Stomach smooth muscle (tissue), 2 donors: ENCODE measurements around the gene STX16.

Experiments
- H3K27ac ChIP-seq: one replicate; pipeline ENCODE4 v1.7.0; 2013; ENCODE audit warnings: mild to moderate bottlenecking, low read length, inconsistent platforms
- H3K27me3 ChIP-seq, 2 donors: one replicate each; pipeline ENCODE4 v1.7.0; 2013; ENCODE audit warnings: low read length in 2 of 2; ENCODE audit not compliant: insufficient read depth in 2 of 2, control insufficient read depth in 1 of 2
- H3K36me3 ChIP-seq, 2 donors: one replicate each; pipeline ENCODE4 v1.7.0; 2013; ENCODE audit warnings: low read length in 2 of 2; ENCODE audit not compliant: control insufficient read depth in 2 of 2, insufficient read depth in 2 of 2
- H3K4me1 ChIP-seq: one replicate; pipeline ENCODE4 v1.7.0; 2013; ENCODE audit warnings: low read length; ENCODE audit not compliant: control insufficient read depth, insufficient read depth
- H3K4me3 ChIP-seq, 2 donors: one replicate each; pipeline ENCODE4 v1.7.0; 2013; ENCODE audit warnings: low read length in 2 of 2
- H3K9ac ChIP-seq, 2 donors: one replicate each; pipeline ENCODE4 v1.7.0; 2013; ENCODE audit warnings: low read length in 2 of 2, mild to moderate bottlenecking in 1 of 2
- H3K9me3 ChIP-seq, 2 donors: one replicate each; pipeline ENCODE4 v1.7.0; 2013; ENCODE audit warnings: low read length in 2 of 2; ENCODE audit not compliant: control insufficient read depth in 2 of 2
- donor health status: healthy.
- donor health status: Pancreatic carcinoma.

STX16 gene

GRCh38 chr20:58668901-58669286 is 17.8 kb downstream of the STX16 start:
- Histone ChIP-seq H3K36me3 (peaks cover 41 to 45% of the 10 kb centered on the region in 2 donors), H3K9me3 (no peaks in the 10 kb centered on the region), H3K27ac (no peak overlapping the region), H3K4me1 (peaks cover 2% of the 10 kb centered on the region), H3K27me3 (no peaks in the 10 kb centered on the region), H3K9ac (no peak overlapping the region), H3K4me3 (no peak overlapping the region)

GRCh38 chr20:58669287-58670006 is 18.4 kb downstream of the STX16 start:
- peaks cover 2% of the 10 kb centered on the region for H3K4me1 ChIP-seq
- no peak overlapping the region for H3K9ac ChIP-seq
- H3K4me3 ChIP-seq: no peak overlapping the region
- H3K36me3 ChIP-seq: peaks cover 44% of the 10 kb centered on the region in 2 donors
- H3K9me3 ChIP-seq: no peaks in the 10 kb centered on the region
- no peaks in the 10 kb centered on the region for H3K27me3 ChIP-seq
- H3K27ac ChIP-seq: no peak overlapping the region

GRCh38 chr20:58670102-58670501 is 19.0 kb downstream of the STX16 start:
- peaks cover 2% of the 10 kb centered on the region for H3K4me1 ChIP-seq
- no peaks in the 10 kb centered on the region for H3K27me3 ChIP-seq
- no peak overlapping the region for H3K4me3 ChIP-seq
- H3K9ac ChIP-seq: no peak overlapping the region
- H3K27ac ChIP-seq: no peak overlapping the region
- H3K9me3 ChIP-seq: no peaks in the 10 kb centered on the region
- H3K36me3 ChIP-seq: peaks cover 47 to 49% of the 10 kb centered on the region in 2 donors

- Histone ChIP-seq H3K4me3 (no peak overlapping the region), H3K27ac (no peak overlapping the region), H3K9ac (no peak overlapping the region), H3K36me3 (peaks cover 53 to 55% of the 10 kb centered on the region in 2 donors), H3K4me1 (peaks cover under 1% of the 10 kb centered on the region), H3K9me3 (no peaks in the 10 kb centered on the region), H3K27me3 (no peaks in the 10 kb centered on the region)
Measured at GRCh38 chr20:58670659-58671058, 19.6 kb downstream of the STX16 start.

- peaks cover 49 to 53% of the 10 kb centered on the region in 2 donors for H3K36me3 ChIP-seq
- no peaks in the 10 kb centered on the region for H3K27me3 ChIP-seq
Measured at GRCh38 chr20:58673119-58673518, 22.0 kb downstream of the STX16 start.

GRCh38 chr20:58675146-58675584 is 24.1 kb downstream of the STX16 start:
- Histone ChIP-seq H3K36me3 (peaks cover 45 to 51% of the 10 kb centered on the region in 2 donors), H3K9me3 (no peaks in the 10 kb centered on the region), H3K27me3 (no peaks in the 10 kb centered on the region), H3K27ac (no peak overlapping the region), H3K9ac (no peak overlapping the region), H3K4me1 (no peaks in the 10 kb centered on the region), H3K4me3 (no peak overlapping the region)

More at GRCh38 chr20:58673119-58673518, 22.0 kb downstream of the STX16 start:
- no peaks in the 10 kb centered on the region for H3K4me1 ChIP-seq
- no peak overlapping the region for H3K4me3 ChIP-seq
- no peaks in the 10 kb centered on the region for H3K9me3 ChIP-seq
- H3K9ac ChIP-seq: no peak overlapping the region
- H3K27ac ChIP-seq: no peak overlapping the region

GRCh38 chr20:58675641-58676040 is 24.6 kb downstream of the STX16 start:
- Histone ChIP-seq H3K27me3 (no peaks in the 10 kb centered on the region), H3K4me3 (no peak overlapping the region), H3K36me3 (peaks cover 45 to 51% of the 10 kb centered on the region in 2 donors), H3K27ac (no peak overlapping the region), H3K9ac (no peak overlapping the region), H3K4me1 (no peaks in the 10 kb centered on the region), H3K9me3 (no peaks in the 10 kb centered on the region)

GRCh38 chr20:58676161-58676560 is 25.1 kb downstream of the STX16 start:
- Histone ChIP-seq H3K27ac (no peak overlapping the region), H3K4me1 (no peaks in the 10 kb centered on the region), H3K36me3 (peaks cover 43 to 46% of the 10 kb centered on the region in 2 donors), H3K9ac (no peak overlapping the region), H3K27me3 (no peaks in the 10 kb centered on the region), H3K4me3 (no peak overlapping the region), H3K9me3 (no peaks in the 10 kb centered on the region)

GRCh38 chr20:58677079-58677604 is 26.1 kb downstream of the STX16 start:
- no peak overlapping the region for H3K4me3 ChIP-seq
- H3K27ac ChIP-seq: no peak overlapping the region
- H3K27me3 ChIP-seq: no peaks in the 10 kb centered on the region
- no peaks in the 10 kb centered on the region for H3K4me1 ChIP-seq
- H3K9ac ChIP-seq: no peak overlapping the region
- no peaks in the 10 kb centered on the region for H3K9me3 ChIP-seq
- H3K36me3 ChIP-seq: peaks cover 43 to 47% of the 10 kb centered on the region in 2 donors

- no peak overlapping the region for H3K27ac ChIP-seq
- no peaks in the 10 kb centered on the region for H3K9me3 ChIP-seq
- peaks cover 41 to 44% of the 10 kb centered on the region in 2 donors for H3K36me3 ChIP-seq
- no peak overlapping the region for H3K9ac ChIP-seq
- no peak overlapping the region for H3K4me3 ChIP-seq
- no peaks in the 10 kb centered on the region for H3K27me3 ChIP-seq
- H3K4me1 ChIP-seq: no peaks in the 10 kb centered on the region
Measured at GRCh38 chr20:58677808-58678207, 26.7 kb downstream of the STX16 start.

- H3K4me3 ChIP-seq: no peak overlapping the region
- H3K27me3 ChIP-seq: no peaks in the 10 kb centered on the region
- no peak overlapping the region for H3K27ac ChIP-seq
- no peaks in the 10 kb centered on the region for H3K4me1 ChIP-seq
- H3K36me3 ChIP-seq: peaks cover 31 to 38% of the 10 kb centered on the region in 2 donors
- H3K9ac ChIP-seq: no peak overlapping the region
- H3K9me3 ChIP-seq: no peaks in the 10 kb centered on the region
Measured at GRCh38 chr20:58678806-58679205, 27.7 kb downstream of the STX16 start.
